Muscle layer of duodenum (tissue), 2 donors: ENCODE data around the gene GUCY1B1.

Source experiments
- H3K27ac ChIP-seq: one replicate; pipeline ENCODE4 v1.7.0; 2013; ENCODE audit warnings: mild to moderate bottlenecking, low read length
- H3K27me3 ChIP-seq: one replicate; pipeline ENCODE4 v1.7.0; 2013; ENCODE audit warnings: low read depth, mild to moderate bottlenecking, control low read depth, low read length
- H3K36me3 ChIP-seq, 2 donors: one replicate each; pipeline ENCODE4 v1.7.0; 2013; ENCODE audit warnings: low read length in 2 of 2, control low read depth in 1 of 2, mild to moderate bottlenecking in 1 of 2; ENCODE audit not compliant: insufficient read depth in 2 of 2, control insufficient read depth in 1 of 2
- H3K4me1 ChIP-seq, 2 donors: one replicate each; pipeline ENCODE4 v1.7.0; 2013; ENCODE audit warnings: low read length in 2 of 2, mild to moderate bottlenecking in 2 of 2, control low read depth in 1 of 2, moderate library complexity in 1 of 2; ENCODE audit not compliant: insufficient read depth in 2 of 2, control insufficient read depth in 1 of 2
- H3K4me3 ChIP-seq, 2 donors: one replicate each; pipeline ENCODE4 v1.7.0; 2013; ENCODE audit warnings: low read length in 2 of 2, low read depth in 1 of 2, mild to moderate bottlenecking in 1 of 2
- H3K9me3 ChIP-seq, 2 donors: one replicate each; pipeline ENCODE4 v1.7.0; 2013; ENCODE audit warnings: low read length in 2 of 2, control low read depth in 1 of 2, mild to moderate bottlenecking in 1 of 2; ENCODE audit not compliant: control insufficient read depth in 1 of 2
- donor health status: healthy.

GUCY1B1 gene

GRCh38 chr4:155738548-155738947 lies 20.3 kb upstream of the GUCY1B1 start:
- Histone ChIP-seq H3K4me3 (no peak overlapping the region), H3K27me3 (no peaks in the 10 kb centered on the region), H3K27ac (no peak overlapping the region), H3K36me3 (no peaks in the 10 kb centered on the region), H3K9me3 (no peaks in the 10 kb centered on the region), H3K4me1 (peaks cover 0 to 7% of the 10 kb centered on the region in 2 donors)

DNA sequence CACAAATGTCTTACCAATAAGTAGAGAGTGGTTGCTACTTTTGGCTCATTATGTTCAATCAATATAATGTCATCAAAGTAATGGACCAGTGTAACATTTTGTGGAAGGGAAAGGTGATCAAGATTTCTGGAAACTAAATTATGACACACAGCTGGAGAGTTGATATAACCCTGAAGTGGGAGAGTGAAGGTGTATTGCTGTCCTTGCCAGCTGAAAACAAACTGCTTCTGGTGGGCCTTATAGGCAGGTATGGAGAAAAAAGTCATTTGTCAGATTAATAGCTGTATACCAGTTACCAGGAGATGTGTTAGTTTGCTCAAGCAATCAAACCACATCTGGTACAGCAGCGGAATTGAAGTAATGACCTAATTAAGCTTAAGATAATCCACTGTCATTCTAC lies 17.3 kb upstream of the GUCY1B1 start:
- H3K27me3 ChIP-seq: no peaks in the 10 kb centered on the region
- no peak overlapping the region for H3K27ac ChIP-seq
- H3K4me1 ChIP-seq: no peaks in the 10 kb centered on the region
- no peaks in the 10 kb centered on the region for H3K36me3 ChIP-seq
- H3K4me3 ChIP-seq: no peak overlapping the region
- H3K9me3 ChIP-seq: no peaks in the 10 kb centered on the region

DNA sequence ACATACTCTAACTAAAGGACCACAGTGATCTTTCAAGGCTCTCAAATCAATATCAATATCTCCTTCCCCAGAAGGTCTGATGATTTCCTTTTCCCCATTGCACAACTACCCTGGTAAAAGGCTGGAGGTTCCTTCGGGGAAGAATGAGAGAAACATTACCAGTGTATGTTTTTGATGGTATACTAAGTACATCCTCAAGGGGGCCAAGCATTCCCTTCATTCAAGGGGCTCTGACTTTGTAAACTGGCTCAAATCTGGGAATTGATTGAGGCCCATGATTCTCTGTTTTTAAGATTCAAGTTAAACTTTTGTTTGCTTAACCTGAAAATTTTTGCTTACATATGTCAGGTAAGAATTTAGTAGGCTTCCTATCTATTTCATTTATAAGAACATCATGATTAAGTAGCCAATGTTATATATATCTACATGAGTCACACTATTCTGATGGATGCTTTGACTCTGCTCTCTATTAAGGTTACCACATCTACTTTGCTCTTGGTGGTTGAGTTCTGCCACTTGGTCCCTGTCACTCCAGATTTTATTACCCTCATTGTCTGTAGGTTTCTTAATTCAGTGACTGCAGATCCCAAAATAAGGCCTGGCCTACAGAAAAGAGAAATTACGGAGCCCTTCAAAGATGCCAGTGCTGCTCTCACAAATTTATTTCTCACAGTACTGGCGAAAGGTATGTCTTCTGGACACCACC lies 16.4 kb upstream of the GUCY1B1 start:
- H3K9me3 ChIP-seq: no peaks in the 10 kb centered on the region
- no peak overlapping the region for H3K27ac ChIP-seq
- H3K4me1 ChIP-seq: no peaks in the 10 kb centered on the region
- no peak overlapping the region for H3K4me3 ChIP-seq
- H3K36me3 ChIP-seq: no peaks in the 10 kb centered on the region
- H3K27me3 ChIP-seq: no peaks in the 10 kb centered on the region

- H3K27ac ChIP-seq: no peak overlapping the region
- H3K36me3 ChIP-seq: no peaks in the 10 kb centered on the region
- no peaks in the 10 kb centered on the region for H3K9me3 ChIP-seq
- H3K4me3 ChIP-seq: no peak overlapping the region
- no peaks in the 10 kb centered on the region for H3K4me1 ChIP-seq
- H3K27me3 ChIP-seq: no peaks in the 10 kb centered on the region
Observed at GRCh38 chr4:155745984-155746383, 12.8 kb upstream of the GUCY1B1 start.

GRCh38 chr4:155748039-155748438 lies 10.8 kb upstream of the GUCY1B1 start:
- Histone ChIP-seq H3K27me3 (no peaks in the 10 kb centered on the region), H3K4me3 (no peak overlapping the region), H3K4me1 (no peaks in the 10 kb centered on the region), H3K9me3 (no peaks in the 10 kb centered on the region), H3K27ac (no peak overlapping the region), H3K36me3 (no peaks in the 10 kb centered on the region)

GRCh38 chr4:155749041-155749440 lies 9.8 kb upstream of the GUCY1B1 start:
- H3K9me3 ChIP-seq: no peaks in the 10 kb centered on the region
- no peaks in the 10 kb centered on the region for H3K27me3 ChIP-seq
- H3K4me3 ChIP-seq: no peak overlapping the region
- H3K36me3 ChIP-seq: no peaks in the 10 kb centered on the region
- no peaks in the 10 kb centered on the region for H3K4me1 ChIP-seq
- no peak overlapping the region for H3K27ac ChIP-seq

DNA sequence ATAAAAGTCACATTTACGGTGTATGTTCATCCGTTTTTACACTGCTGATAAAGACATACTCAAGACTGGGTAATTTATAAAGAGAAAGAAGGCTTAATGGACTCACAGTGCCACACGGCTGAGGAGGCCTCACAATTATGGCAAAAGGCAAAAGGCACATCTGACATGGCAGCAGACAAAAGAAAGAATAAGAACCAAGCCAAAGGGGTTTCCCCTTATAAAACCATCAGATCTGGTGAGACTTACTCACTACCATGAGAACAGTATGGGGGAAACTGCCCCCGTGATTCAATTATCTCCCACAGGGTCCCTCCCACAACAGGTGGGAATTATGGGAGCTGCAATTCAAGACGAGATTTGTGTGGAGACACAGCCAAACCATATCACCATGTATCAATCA lies 7.3 kb upstream of the GUCY1B1 start:
- no peak overlapping the region for H3K4me3 ChIP-seq
- no peak overlapping the region for H3K27ac ChIP-seq
- no peaks in the 10 kb centered on the region for H3K27me3 ChIP-seq
- H3K36me3 ChIP-seq: no peaks in the 10 kb centered on the region
- no peaks in the 10 kb centered on the region for H3K4me1 ChIP-seq
- H3K9me3 ChIP-seq: no peaks in the 10 kb centered on the region

- peaks cover 0 to 12% of the 10 kb centered on the region in 2 donors for H3K4me1 ChIP-seq
Observed at GRCh38 chr4:155757745-155758265, 1.0 kb upstream of the GUCY1B1 start.

DNA sequence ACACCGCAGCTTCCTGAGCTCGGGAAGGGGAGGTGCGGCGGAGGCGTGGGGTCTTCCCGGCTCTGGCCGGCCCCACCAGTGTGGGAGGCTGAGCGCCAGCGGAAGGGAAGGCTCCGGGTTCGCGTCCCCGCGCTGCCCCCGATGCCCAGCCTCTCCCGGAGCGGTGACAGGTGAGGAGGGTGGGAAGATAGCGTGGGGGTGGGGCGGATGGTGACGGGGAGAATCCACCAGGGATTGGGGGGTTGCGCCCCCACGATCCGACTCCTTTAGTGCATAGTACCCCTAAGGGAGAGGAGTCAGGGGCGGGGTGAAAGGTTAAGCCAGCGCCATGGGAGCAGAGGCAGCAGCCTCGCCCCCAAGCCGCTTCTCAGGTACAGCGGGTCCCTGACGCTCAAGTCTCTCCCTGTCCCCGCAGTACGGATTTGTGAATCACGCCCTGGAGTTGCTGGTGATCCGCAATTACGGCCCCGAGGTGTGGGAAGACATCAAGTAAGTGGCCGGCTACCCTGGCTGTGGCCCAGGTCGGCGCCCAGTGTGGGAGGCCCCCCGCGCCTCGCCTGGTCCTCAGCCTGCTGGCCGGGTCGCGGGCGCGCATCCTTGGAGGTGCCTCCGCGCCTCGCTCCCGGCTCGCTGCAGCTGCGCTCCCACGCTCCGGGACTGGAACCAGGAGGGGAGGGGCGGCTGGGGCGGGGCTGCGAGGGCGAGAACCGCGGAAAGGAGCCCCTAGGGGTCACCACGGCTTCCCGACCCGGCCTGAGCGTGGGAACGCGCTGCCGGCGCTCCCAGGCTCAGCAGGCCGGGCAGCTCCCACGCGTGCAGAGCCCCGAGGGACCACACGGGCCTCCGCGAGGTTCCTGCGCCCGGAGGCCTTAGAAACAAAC lies 791 bp downstream of the GUCY1B1 start:
- Histone ChIP-seq H3K4me3 (peak overlapping the region; percentile 73 to 92), H3K27ac (peak overlapping the region; percentile 56), H3K4me1 (peaks cover 0 to 12% of the 10 kb centered on the region in 2 donors), H3K9me3 (no peaks in the 10 kb centered on the region), H3K36me3 (no peaks in the 10 kb centered on the region), H3K27me3 (no peaks in the 10 kb centered on the region)

More at GRCh38 chr4:155757745-155758265, 1.0 kb upstream of the GUCY1B1 start:
- Histone ChIP-seq H3K27ac (no peak overlapping the region), H3K36me3 (no peaks in the 10 kb centered on the region), H3K27me3 (no peaks in the 10 kb centered on the region), H3K4me3 (no peak overlapping the region), H3K9me3 (no peaks in the 10 kb centered on the region)

DNA sequence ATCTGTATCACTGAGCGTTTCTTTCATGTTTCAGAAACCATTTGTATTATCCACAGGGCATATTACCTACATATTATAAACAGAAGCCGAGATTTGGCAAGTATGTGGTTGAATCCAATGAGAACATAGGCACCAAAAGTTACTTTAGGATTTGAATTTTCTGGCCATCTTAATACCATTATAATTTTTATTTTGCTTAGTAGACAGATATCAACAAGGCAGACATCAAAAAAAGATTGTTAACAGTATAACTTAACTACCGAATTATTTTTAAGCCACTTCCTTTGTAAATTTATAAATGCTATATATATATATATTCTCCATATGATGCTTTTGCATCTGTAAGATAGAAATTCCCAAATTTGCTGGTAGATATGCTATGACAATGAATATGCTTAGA lies 2.2 kb downstream of the GUCY1B1 start:
- no peaks in the 10 kb centered on the region for H3K9me3 ChIP-seq
- H3K36me3 ChIP-seq: no peaks in the 10 kb centered on the region
- peak overlapping the region; percentile 17 to 92 for H3K4me3 ChIP-seq
- no peaks in the 10 kb centered on the region for H3K27me3 ChIP-seq
- peaks cover 0 to 20% of the 10 kb centered on the region in 2 donors for H3K4me1 ChIP-seq
- no peak overlapping the region for H3K27ac ChIP-seq

GRCh38 chr4:155761916-155762315 lies 3.1 kb downstream of the GUCY1B1 start:
- Histone ChIP-seq H3K27ac (peak overlapping the region; percentile 41), H3K9me3 (no peaks in the 10 kb centered on the region), H3K4me3 (peak overlapping the region in 1 of 2 donors; percentile 11), H3K27me3 (no peaks in the 10 kb centered on the region), H3K36me3 (no peaks in the 10 kb centered on the region), H3K4me1 (peaks cover 0 to 24% of the 10 kb centered on the region in 2 donors)
